LNCaP clone FGC (cell line): ENCODE measurements around the gene ZNF282.

Experiments used
- DNase-seq: peaks from one replicate; pipeline ENCODE4 v3.0.0-alpha.2; 2011; ENCODE audit warnings: low read depth
- H3K4me3 ChIP-seq: 2 replicates; pipeline ENCODE4 v1.5.1; 2011; ENCODE audit warnings: mild to moderate bottlenecking, low read depth, low read length, control low read depth
- CTCF ChIP-seq: IDR thresholded peaks from 2 replicates; pipeline ENCODE4 v1.5.1; 2012; ENCODE audit warnings: mild to moderate bottlenecking; ENCODE audit not compliant: control insufficient read depth, insufficient read depth; ENCODE audit errors: extremely low read depth

Gene ZNF282

GRCh38 chr7:149253665-149254064 lies 58.3 kb downstream of the ZNF282 start:
- no peak overlapping the region for H3K4me3 ChIP-seq
- DNase-seq, result no peak
- no peak for TF ChIP-seq CTCF

GRCh38 chr7:149254181-149254858 lies 59.0 kb downstream of the ZNF282 start:
- DNase-seq, result no peak
- no peak for TF ChIP-seq CTCF
- no peak overlapping the region for H3K4me3 ChIP-seq

- no peak overlapping the region for H3K4me3 ChIP-seq
- no peak for TF ChIP-seq CTCF
- DNase-seq, result no peak
Observed at GRCh38 chr7:149255174-149255573, 59.8 kb downstream of the ZNF282 start.

- no peak for DNase-seq
- no peak for TF ChIP-seq CTCF
- no peak overlapping the region for H3K4me3 ChIP-seq
Observed at GRCh38 chr7:149256568-149256967, 61.2 kb downstream of the ZNF282 start.

GRCh38 chr7:149257146-149257545 lies 61.8 kb downstream of the ZNF282 start:
- TF ChIP-seq CTCF, result no peak
- DNase-seq, result no peak
- H3K4me3 ChIP-seq, result no peak overlapping the region

- no peak for DNase-seq
- TF ChIP-seq CTCF, result no peak
- H3K4me3 ChIP-seq, result peak overlapping the region; percentile 41
Observed at GRCh38 chr7:149261316-149261828, 66.0 kb downstream of the ZNF282 start.
